ENCODE measurements around the gene IL3. TPM values are rescaled to one million over a fixed set of nuclear protein-coding genes. Genes with fewer than 3 reads are reported as not detected.

Gene IL3, protein sequence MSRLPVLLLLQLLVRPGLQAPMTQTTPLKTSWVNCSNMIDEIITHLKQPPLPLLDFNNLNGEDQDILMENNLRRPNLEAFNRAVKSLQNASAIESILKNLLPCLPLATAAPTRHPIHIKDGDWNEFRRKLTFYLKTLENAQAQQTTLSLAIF
- total RNA-seq (ENCODE audit: insufficient read depth, low replicate concordance): not detected

DNA sequence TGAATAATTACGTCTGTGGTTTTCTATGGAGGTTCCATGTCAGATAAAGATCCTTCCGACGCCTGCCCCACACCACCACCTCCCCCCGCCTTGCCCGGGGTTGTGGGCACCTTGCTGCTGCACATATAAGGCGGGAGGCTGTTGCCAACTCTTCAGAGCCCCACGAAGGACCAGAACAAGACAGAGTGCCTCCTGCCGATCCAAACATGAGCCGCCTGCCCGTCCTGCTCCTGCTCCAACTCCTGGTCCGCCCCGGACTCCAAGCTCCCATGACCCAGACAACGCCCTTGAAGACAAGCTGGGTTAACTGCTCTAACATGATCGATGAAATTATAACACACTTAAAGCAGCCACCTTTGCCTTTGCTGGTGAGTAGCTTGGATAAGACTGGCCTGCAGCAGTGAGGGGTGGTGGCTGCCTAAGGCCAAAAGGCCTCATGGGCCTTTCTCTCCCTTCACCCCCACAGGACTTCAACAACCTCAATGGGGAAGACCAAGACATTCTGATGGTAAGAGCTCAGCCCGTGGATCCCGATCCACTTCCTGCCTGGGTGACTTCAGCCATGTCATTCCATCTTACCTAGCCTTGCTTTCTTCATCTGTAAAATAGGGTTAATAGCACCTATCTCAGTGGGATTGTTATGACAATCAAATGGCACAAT lies at the start of gene IL3:
Gene IL3, plus strand, starts transcription at position 155 of the 661 bp plus-strand sequence. Its CDS starts 52 bp downstream, at position 207.
- DNase-seq (ENCODE audit: low spot score): no peak

DNA sequence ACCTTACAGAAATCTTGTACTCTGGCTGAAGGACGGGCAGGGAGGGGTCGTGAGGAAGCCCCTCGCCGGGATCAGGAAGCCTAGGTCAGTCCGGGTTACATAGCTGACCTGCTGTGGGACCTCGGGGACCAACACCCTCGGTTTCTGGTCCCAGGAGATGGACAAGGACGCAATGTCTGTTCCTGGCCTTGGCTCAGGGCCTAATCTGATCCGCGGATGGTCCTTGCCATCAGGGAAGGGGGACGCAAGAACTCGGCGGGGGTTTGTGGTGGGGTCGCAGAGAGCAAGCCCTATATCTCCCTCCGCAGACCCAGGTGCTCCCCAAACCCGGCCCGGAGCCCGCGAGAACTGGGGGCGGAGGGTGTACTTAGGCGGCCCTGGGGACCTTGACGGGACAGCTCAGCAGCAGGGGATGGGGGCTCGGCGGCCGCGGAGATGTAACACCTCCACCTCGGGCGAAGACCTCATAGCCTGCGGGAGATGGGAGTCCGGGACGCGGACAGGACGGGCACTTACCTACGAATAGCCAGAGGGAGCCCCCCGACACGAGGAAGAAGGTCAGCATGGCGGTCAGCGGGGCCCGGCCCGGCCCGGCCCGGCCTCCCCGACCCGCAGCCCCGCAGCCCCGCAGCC lies 49.4 kb upstream of the IL3 start:
- DNase-seq (ENCODE audit: low spot score): no peak

DNA sequence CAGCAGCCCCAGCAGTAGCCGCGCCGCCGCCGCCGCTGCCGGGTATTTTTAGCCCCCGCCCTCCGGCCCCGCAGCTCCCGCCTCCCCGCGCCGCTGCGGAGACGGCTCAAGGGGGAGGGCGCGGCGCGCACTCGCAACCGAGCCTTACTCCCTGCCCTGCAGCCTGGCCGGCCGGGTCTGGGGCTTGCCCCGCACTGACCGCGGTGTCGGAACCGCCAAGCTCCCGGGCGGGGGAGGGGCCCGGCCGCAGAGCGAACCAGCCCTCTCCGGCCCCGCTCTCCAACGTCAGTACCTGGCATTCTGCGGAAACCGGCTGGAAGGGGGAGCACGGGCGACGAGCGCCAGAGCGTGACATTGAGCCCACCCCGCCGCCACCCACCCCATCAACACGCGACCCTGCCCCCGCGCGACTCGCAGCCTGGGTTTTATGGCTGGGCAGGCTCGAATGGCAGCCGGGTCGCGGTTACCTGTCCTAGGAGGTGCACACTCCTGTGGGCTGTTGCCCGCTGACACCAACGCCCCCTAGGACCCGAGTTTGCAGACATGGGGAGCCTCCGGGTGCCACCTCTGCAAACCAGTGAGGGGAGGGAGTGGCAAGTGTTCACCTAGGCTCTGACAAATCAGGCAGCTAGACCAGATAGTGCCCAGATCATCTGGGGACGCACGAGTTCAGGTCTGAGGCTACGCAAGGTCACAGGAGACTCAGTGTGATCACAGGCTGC lies 48.7 kb upstream of the IL3 start, which contains the start of gene ACSL6:
Gene ACSL6, minus strand, starts transcription at position 37 of the 722 bp plus-strand sequence. CDS start 105 bp downstream, outside the sequence.
- no peak for DNase-seq (ENCODE audit: low spot score)

DNA sequence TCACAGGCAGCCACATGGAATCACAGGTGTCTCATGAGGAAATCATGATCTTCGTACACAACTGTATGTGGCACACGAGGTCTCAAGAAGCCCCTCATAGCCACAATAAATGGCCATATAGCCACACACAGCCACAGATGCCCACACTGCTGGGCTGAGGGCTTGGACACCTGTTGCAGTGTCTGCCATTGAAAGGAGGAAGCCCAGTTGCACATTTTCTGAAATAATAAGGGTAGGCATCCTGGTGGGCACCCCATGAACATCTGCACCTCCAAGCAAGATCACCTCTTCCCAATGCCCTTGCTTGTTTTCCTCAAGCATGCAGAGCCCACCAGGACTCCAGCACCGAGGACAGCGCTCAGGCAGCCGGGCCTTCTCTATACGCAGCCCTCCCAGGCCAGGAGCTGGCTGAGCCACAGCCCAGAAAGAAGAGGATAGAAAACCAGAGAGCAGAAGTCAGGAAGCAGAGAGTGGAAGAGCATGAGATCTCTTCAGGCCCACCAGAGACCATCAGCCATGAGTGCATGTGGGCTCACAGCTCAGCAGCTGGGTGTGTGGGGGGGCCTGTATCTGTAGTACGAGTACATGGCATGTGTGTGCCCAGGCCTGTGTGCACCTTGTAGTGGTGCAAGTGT lies 48.0 kb upstream of the IL3 start:
- DNase-seq (ENCODE audit: low spot score): peak; percentile 83

DNA sequence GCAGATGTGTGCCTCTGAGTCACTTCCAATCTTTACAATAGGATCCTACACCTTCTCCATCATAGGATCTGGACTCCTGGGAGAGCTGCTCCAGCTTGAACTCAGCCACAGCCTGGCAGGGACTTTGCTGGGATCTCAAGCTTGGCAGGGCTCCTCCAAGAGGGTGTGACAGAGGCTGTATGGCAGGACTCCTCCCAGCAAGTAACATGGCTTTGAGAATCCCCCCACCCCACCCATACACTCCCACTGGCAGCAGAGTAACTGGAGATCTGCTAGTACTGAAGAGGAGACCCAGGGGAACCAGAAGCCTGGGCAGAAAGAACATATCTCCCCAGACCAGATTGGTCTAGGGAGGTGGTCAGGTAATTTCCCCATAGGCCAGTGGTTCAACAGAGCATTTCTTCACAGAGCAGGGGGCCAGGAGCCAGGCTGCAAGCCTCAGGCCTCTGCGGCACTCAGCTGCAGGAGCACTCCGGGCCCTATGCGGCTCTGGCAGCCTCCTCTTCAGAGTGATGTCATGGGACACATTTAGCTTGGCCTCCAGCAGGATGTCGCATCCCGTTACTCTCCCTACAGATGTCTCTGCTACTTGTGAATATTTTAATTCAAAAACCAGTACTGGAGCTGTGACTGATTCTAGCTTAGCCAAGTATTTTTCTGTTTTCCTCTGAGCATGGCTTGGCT lies 47.3 kb upstream of the IL3 start:
- no peak for DNase-seq (ENCODE audit: low spot score)

DNA sequence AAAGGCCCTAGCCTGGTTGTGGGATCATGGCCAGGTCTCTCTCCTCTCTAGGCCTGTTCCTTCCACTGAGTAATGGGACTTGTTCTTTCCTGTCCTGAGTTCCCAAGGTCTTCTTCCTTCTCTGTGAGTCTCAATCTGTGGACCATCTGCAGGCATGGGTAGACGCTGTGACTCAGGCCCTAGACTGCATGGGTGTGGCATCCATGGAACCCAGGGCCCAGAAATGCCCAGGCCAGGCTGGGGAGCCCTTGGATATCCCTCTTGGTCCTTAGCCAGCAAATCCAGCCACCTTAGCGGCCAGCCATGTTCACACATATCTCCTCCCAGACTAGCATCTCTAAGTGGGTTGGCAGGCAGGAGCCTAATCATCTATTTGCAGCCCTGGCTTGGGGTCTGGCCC lies 46.7 kb upstream of the IL3 start:
- no peak for DNase-seq (ENCODE audit: low spot score)

DNA sequence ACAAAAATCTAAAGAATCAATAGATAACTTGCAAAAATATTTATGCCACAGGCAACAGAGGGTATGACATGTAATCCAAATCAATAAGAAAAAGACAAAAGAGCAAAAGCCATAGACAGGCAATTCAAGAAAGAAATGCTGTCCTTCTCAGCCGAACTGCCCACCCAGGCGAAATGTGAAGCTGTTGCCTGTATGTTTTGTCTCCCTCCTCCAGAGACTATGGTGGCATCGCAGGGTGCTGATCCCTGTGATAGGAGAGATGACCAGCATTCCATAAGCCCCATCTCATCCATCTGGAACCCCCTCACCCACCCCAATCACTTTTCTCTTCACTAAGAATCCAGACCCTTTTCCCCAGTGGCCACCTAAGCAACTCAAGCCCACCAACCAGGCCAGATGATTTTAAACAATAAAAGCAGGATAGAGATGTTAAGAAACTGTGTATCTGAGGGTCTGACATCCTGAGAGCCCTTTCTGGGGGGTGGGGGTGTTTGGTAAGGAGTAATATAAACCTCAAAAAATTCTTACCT lies 43.7 kb upstream of the IL3 start:
- DNase-seq (ENCODE audit: low spot score): no peak

DNA sequence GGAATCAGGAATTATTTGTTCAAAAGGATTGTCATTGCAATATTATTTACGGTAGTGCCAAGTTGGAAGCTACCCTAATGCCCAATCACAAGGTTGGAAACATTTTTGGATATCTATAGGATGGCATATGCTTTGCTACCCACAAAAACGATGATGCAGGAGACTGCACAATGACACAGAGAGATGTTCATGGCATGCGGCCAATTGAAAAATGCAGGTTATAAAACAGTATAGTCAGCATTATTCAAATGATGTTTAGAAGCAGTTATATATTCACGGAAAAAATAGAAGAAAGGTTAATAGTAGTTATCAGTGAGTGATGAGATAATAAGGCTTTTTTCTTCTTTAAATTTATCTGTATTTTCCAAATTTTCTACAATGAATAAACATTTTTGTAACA lies 43.1 kb upstream of the IL3 start:
- no peak for DNase-seq (ENCODE audit: low spot score)

DNA sequence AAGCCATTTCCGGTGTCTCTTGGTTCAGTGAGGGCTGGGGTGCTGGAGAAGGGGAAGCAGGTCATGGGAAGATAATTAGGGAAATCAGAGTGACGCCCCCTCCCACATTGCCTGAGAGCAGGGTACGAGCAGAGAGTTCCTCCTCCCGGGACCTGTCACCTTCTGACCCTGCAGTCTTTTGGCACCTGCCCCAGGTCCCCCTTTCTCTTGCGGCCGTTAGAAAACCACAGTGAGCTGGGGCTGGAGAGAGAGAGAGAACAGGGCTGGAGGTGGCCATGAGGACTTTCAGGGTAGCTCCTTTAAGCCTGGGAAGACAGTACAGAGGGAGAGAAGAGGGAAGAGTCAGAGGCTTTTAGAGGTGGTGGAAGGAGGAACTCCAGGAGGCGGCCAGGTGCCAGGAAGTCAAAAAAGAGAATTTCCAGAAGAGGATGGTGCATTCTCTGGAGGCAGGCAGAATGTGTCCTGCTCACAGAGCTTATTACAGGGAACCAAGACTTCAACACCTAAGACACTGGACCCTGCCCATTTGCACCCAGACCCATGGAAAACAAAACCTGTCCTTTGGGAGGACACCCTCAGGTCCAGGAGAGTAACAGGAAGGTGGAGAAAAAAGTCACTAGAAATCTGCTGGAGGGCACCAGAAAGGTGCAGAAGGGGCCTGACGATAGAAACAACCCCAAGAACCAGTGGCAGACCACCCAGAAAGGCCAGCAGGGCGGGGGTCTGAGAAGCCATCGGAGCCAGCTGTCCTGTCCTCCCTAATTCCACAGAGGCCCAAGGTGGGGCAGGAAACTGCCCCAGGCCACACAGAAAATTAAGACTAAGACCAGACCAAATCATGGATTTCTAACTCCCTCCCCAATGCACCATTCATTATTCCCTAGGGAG lies 42.5 kb upstream of the IL3 start:
- no peak for DNase-seq (ENCODE audit: low spot score)

DNA sequence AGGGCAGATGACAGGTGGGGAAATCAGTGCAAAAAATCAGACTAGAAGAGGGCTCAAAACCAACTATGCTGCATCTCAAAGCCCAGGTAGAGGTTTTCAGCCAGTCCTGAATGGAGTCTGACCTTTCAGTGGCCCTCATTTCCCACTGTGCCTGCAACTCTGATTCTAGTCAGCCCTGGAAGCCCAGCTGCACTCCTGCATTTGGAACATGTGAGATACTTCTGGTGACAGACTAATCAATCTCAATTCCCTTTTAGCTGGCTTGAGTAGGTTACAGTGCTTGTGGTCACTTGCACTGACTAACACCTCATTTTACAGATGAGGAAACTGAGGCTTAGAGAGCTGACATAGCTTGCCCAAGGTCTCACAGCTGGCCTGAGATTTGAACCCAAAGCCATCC lies 41.1 kb upstream of the IL3 start:
- DNase-seq (ENCODE audit: low spot score): no peak

DNA sequence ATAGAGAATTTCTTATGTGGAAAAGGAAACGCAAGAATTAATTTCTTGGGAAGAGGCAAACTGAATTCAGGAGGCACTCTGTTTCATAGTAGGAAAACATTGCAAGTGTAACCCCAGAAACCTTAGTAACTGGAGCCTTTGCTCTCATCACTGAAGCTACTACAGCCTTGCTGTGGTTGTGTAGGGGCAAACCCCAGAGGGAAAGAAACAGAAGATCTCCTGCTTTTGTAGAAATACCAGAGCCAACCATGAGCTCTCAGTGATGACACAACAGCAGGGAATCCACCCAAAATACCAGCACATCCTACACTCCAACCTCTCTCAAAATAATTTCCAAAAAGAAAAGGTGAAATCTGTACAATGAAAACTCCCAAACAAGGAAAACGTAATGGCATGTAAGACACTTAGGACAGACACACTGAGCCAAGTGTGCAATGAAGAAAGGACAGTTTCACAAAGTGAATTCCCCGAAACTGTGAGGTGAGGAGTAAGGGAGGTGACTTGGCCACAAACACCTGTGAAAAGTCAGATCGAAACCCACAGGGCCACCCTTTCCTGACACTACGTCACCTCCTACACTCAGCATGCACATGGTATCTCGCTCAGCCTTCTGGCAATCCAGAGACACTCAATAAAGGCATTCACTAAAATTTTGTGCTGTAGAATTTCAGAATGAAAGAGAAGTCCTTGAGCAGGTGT lies 40.4 kb upstream of the IL3 start:
- no peak for DNase-seq (ENCODE audit: low spot score)

DNA sequence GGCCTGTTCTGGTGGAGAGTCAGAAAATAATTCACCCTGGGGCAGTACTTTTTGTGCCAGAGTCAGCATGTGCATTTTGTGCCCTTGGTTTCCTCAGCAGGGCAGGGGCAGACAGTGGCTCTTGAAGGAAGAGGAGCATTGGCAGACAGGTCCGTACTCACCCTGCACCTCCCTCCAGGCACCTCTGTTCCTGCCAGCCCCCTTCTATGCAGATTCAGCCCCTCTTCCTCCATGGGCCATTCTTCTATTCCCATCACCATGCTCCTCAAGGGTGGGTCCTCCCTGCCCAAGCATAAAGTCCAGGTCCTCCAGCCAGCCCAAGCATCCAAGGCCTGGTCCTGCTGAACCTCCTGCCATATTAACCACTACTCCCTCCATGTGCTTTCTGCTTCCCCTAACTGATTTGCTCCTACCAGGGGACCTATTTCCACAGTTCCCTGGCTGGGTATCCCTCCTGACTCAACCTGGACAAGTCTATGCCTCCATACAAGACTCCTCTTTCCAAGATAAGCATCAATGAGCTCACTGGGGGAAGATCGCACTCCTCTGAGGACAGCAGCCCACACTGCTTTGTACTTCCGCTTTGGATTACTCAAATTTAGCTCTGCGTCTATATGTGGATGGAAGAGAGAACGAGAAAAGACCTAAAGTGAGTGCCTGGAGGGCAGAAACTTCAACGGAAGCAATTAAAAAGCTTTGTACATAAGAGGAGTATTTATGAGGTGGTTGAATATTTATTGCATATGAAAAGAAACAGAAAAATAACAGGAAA lies 39.7 kb upstream of the IL3 start:
- DNase-seq (ENCODE audit: low spot score): no peak

DNA sequence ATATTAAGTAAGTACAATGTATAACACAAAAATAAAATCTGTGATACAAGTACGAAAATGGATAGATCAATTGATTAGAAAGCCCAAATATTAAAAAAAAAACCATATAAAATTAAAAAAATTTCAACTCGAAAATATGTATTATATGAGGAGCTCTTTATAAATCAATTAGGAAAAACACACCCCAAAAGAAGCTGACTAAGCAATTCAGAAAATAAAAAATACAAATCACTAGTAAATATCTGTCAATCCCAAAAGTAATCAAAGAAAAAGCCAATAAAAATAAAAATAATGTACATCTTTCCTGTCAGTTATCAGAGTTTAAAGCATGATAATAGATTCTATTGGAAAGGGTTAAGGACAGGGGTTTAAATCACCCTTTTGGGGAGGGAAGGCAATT lies 38.8 kb upstream of the IL3 start:
- no peak for DNase-seq (ENCODE audit: low spot score)

DNA sequence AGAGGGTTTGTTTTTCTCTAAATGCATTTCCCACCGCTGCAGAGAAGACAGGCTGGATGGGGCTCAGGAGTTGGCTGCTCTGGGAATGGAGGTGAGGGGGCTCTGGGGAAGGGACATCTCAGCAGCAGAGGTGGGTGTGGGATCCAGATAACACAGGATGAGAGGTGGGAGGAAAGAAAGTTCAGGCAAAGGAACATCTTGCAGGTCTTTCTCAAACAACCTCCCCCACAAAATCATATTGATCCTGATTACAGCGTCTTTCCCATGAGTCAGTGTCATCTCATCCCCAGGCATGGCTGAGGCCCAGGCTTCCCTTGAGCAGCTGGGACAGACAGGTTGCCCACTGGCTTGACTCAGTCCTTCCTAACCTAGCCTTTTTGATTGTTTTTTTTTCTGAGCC lies 37.7 kb upstream of the IL3 start:
- DNase-seq (ENCODE audit: low spot score): no peak

DNA sequence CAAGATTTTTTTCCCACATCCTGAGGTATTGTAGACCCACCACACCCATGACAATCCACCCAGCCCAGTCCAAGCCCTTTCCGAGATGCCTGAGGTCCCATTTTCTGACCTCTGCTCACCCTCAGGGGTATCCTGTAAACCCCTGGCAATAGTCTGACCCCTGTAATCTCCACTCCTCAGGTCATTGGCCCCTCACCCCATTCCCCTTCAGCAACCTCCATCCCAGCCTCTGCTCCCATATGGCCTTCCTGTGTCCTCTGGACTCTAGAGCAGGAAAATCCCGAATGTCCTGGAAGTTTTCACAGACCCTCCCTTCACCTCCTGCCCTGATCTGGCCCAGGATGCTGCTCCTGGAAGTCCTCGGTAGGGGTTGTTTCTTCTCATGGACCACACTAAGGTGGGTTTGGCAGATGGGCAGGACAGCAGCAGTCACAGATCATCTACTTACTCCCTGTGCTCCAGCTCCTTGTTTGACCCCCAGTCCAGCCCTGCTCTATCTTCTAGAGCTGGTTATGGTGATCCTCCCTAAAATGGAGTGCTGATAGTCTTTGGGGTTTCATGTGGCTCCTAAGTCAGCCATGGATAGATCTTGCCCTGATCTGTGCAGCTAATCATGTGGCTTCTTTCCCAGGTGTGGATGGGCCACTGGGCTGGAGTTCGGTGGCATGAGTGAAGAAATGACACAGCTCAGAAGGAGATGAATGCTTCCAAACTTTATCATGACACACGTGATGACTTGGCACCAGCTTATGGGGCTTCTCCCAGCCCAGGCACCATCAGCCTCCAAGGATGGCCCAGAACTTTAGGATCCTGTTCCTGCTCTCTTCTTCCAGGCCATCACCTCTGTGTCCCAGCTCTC lies 37.0 kb upstream of the IL3 start:
- no peak for DNase-seq (ENCODE audit: low spot score)

DNA sequence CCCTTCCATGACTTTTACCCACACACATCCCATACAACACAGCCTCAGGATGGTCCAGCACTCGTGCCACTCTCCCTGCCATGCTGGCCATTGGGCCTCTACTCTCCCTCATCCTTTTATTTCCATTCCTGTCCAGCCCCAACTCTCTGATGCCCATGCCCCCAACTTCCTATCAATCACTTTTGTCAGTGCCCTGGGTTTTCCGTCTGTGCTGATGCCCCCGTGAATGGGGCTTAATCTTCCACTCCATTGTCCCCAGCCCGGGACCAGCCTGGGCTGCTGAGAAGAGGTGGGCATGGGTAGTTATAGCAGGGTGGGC lies 36.4 kb upstream of the IL3 start:
- DNase-seq (ENCODE audit: low spot score): no peak

DNA sequence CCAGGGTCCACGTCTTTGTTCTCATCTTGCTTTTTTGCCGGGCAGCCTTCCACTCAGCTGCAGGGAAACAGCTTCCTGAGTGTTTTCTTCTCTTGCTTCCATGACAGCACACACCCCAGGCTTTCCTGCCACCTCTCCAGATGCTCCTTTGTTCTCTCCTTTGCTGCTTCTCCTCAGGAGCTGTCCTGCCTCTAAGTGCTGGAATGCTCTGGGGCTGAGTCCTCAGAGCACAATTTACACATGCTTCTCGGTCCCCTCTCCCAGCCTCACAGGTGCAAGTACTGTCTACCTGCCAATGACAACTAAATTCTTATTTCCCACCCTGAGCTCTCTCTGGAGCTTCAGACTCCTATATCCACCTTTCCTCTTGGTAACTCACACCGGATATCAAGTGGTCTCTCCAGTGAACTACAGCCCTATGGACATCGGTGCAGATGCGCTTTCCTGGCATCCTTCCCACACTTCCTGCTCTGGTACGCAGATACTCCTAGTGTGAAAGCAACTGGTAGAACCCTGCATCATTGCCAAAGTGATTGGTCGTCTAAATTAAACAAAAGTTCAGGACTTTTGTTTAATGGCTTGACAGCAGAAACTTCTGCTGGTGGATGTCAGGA lies 35.6 kb upstream of the IL3 start:
- no peak for DNase-seq (ENCODE audit: low spot score)

Measured in umbilical cord (tissue), 2 donors.